Fibroblast of skin of right biceps (primary cell): Measurements from ENCODE around the gene CNKSR2.

Source experiments
- DNase-seq: peaks from one replicate; pipeline ENCODE4 v3.0.0-alpha.2; 2013

CNKSR2 gene

GRCh38 chrX:21616386-21616785 is 242.2 kb downstream of the CNKSR2 start:
- peak; percentile 10 for DNase-seq

- DNase-seq, result no peak
Measured at GRCh38 chrX:21620234-21620633, 246.0 kb downstream of the CNKSR2 start.

- DNase-seq, result no peak
Measured at GRCh38 chrX:21623778-21624501, 249.7 kb downstream of the CNKSR2 start.

GRCh38 chrX:21632027-21632426 is 257.8 kb downstream of the CNKSR2 start:
- no peak for DNase-seq

- DNase-seq, result peak; percentile 78
Measured at GRCh38 chrX:21638311-21638710, 264.1 kb downstream of the CNKSR2 start.

GRCh38 chrX:21639775-21640174 is 265.6 kb downstream of the CNKSR2 start:
- DNase-seq, result no peak

- no peak for DNase-seq
Measured at GRCh38 chrX:21645431-21645830, 271.2 kb downstream of the CNKSR2 start.

GRCh38 chrX:21645886-21646285 is 271.7 kb downstream of the CNKSR2 start:
- no peak for DNase-seq

GRCh38 chrX:21655901-21656586 is 281.8 kb downstream of the CNKSR2 start:
- DNase-seq, result no peak

GRCh38 chrX:21656587-21657317 is 282.5 kb downstream of the CNKSR2 start:
- no peak for DNase-seq

- no peak for DNase-seq
Measured at GRCh38 chrX:21657318-21658151, 283.3 kb downstream of the CNKSR2 start.

GRCh38 chrX:21658152-21658737 is 284.0 kb downstream of the CNKSR2 start, which contains the start of gene KLHL34:
Gene KLHL34 (minus strand): TSS chrX:21658330. CDS start chrX:21657788, 542 bp downstream.
- DNase-seq, result no peak

- no peak for DNase-seq
Measured at GRCh38 chrX:21658746-21659145, 284.5 kb downstream of the CNKSR2 start.

GRCh38 chrX:21659320-21659719 is 285.1 kb downstream of the CNKSR2 start:
- no peak for DNase-seq

GRCh38 chrX:21660156-21660555 is 285.9 kb downstream of the CNKSR2 start:
- no peak for DNase-seq

- DNase-seq, result peak; percentile 24
Measured at GRCh38 chrX:21661316-21661715, 287.1 kb downstream of the CNKSR2 start.

GRCh38 chrX:21662761-21663160 is 288.5 kb downstream of the CNKSR2 start:
- no peak for DNase-seq

- DNase-seq, result no peak
Measured at GRCh38 chrX:21666252-21666651, 292.0 kb downstream of the CNKSR2 start.

- DNase-seq, result peak; percentile 52
Measured at GRCh38 chrX:21666679-21667078, 292.5 kb downstream of the CNKSR2 start.

- DNase-seq, result no peak
Measured at GRCh38 chrX:21674430-21675186, 300.4 kb downstream of the CNKSR2 start.

- no peak for DNase-seq
Measured at GRCh38 chrX:21675931-21676330, 301.7 kb downstream of the CNKSR2 start.
